Erythroblast (primary cell): Measurements from ENCODE around the gene EIF4G3.

Experiments used
- GATA1 ChIP-seq: IDR thresholded peaks from 2 replicates; pipeline ENCODE4 v1.6.1; 2011; ENCODE audit warnings: low read depth, mild to moderate bottlenecking, control low read depth, low read length, moderate library complexity
- POLR2A ChIP-seq: IDR thresholded peaks from 2 replicates; pipeline ENCODE4 v1.6.1; 2011; ENCODE audit warnings: mild to moderate bottlenecking, low read length

- no peak for TF ChIP-seq POLR2A
- no peak for TF ChIP-seq GATA1
Observed at GRCh38 chr1:21068937-21069336, 107.8 kb downstream of the EIF4G3 start.
